ENCODE measurements around the gene INTS7.

The INTS7 gene

DNA sequence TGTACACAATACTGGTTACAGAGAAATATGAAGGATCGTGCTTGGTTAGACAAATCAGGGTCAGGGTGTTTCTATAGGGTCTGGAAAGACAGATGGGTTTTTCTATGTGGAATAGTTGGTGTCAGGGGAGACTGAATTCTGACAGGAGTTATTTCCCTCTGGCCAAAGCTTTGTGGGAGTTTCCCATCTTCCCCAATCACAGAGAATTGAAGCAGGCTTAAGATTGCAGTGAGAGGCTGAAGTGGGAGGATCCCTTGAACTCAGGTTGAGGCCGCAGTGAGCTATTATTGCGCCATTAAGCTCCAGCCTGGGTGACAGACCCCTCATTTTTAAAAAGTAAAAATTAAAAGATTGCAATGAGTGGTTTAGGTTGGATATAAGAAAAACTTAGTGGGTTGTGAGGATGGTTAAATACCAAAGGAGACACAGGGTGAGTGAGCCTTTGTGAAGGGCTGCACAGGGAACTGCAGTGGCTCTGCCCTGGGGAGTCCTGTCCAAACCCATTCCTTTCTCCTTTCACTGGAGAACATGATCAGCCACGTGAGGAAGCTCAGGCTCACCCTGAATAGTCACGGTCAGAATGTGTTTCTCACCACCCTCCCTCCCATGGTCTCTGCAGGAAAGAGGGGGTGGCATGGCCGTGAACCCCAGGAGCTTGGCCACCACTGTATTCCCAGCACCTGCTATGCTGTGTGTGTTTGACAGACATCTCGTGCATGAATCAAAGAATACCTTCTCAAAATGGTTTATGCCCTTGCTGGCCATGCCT is 101.2 kb downstream of the INTS7 start:
- ATAC-seq, result peak; percentile 21
- TF ChIP-seq CSDC2 (CRISPR knock-in tag; IDR thresholded peaks at IDR 0.05) (no peak), ZNF8 (CRISPR knock-in tag; IDR thresholded peaks at IDR 0.05) (no peak), ISL1 (CRISPR knock-in tag; IDR thresholded peaks at IDR 0.05) (no peak), PPARA (CRISPR knock-in tag; IDR thresholded peaks at IDR 0.05; ENCODE audit: borderline replicate concordance) (no peak), GLIS3 (CRISPR knock-in tag; IDR thresholded peaks at IDR 0.05) (no peak), ZFP30 (CRISPR knock-in tag; IDR thresholded peaks at IDR 0.05) (no peak), TCF4 (CRISPR knock-in tag; IDR thresholded peaks at IDR 0.05; ENCODE audit: borderline replicate concordance) (no peak), TOX (CRISPR knock-in tag; IDR thresholded peaks at IDR 0.05; ENCODE audit: borderline replicate concordance) (no peak), RARB (CRISPR knock-in tag; IDR thresholded peaks at IDR 0.05) (no peak), ZNF565 (CRISPR knock-in tag; conservative IDR thresholded peaks at IDR 0.05; ENCODE audit: low read depth) (no peak), ESRRG (CRISPR knock-in tag; IDR thresholded peaks at IDR 0.05) (no peak)
- TF ChIP-seq, protein P1, sequence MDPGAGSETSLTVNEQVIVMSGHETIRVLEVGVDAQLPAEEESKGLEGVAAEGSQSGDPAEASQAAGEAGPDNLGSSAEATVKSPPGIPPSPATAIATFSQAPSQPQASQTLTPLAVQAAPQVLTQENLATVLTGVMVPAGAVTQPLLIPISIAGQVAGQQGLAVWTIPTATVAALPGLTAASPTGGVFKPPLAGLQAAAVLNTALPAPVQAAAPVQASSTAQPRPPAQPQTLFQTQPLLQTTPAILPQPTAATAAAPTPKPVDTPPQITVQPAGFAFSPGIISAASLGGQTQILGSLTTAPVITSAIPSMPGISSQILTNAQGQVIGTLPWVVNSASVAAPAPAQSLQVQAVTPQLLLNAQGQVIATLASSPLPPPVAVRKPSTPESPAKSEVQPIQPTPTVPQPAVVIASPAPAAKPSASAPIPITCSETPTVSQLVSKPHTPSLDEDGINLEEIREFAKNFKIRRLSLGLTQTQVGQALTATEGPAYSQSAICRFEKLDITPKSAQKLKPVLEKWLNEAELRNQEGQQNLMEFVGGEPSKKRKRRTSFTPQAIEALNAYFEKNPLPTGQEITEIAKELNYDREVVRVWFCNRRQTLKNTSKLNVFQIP (CRISPR knock-in tag; IDR thresholded peaks at IDR 0.05; ENCODE audit: borderline replicate concordance, low read depth), result no peak

DNA sequence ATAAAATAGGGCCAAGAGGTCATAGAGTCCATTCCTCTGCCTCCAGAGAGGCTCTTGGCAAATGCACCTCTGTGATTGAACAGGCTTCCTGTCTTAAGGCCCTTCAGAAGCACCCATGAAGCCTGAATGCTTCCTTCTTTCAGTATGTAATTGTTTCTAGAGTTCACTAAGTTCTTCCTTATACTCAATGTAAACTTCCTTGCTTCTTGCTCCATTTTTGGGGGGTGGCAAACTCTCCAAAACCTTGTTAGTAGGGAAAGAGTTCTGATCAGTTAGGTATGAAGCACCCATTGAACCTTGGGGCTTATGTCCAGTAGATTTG is 102.5 kb downstream of the INTS7 start:
- ATAC-seq, result no peak
- no peak for TF ChIP-seq RARB (CRISPR knock-in tag; IDR thresholded peaks at IDR 0.05)
- TF ChIP-seq, protein P2, sequence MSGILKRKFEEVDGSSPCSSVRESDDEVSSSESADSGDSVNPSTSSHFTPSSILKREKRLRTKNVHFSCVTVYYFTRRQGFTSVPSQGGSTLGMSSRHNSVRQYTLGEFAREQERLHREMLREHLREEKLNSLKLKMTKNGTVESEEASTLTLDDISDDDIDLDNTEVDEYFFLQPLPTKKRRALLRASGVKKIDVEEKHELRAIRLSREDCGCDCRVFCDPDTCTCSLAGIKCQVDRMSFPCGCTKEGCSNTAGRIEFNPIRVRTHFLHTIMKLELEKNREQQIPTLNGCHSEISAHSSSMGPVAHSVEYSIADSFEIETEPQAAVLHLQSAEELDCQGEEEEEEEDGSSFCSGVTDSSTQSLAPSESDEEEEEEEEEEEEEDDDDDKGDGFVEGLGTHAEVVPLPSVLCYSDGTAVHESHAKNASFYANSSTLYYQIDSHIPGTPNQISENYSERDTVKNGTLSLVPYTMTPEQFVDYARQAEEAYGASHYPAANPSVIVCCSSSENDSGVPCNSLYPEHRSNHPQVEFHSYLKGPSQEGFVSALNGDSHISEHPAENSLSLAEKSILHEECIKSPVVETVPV (CRISPR knock-in tag; IDR thresholded peaks at IDR 0.05), result no peak
- no peak for TF ChIP-seq ZNF70 (CRISPR knock-in tag; IDR thresholded peaks at IDR 0.05)
- no peak for TF ChIP-seq ARNTL (CRISPR knock-in tag; IDR thresholded peaks at IDR 0.05; ENCODE audit: borderline replicate concordance, low read depth)
- no peak for TF ChIP-seq SNAI2 (CRISPR knock-in tag; IDR thresholded peaks at IDR 0.05)
- TF ChIP-seq OSR1 (CRISPR knock-in tag; IDR thresholded peaks at IDR 0.05), result no peak
- no peak for TF ChIP-seq ESRRG (CRISPR knock-in tag; IDR thresholded peaks at IDR 0.05)
- no peak for TF ChIP-seq PPARA (CRISPR knock-in tag; IDR thresholded peaks at IDR 0.05; ENCODE audit: borderline replicate concordance)
- TF ChIP-seq ISL1 (CRISPR knock-in tag; IDR thresholded peaks at IDR 0.05), result no peak
- TF ChIP-seq TCF4 (CRISPR knock-in tag; IDR thresholded peaks at IDR 0.05; ENCODE audit: borderline replicate concordance), result no peak
- TF ChIP-seq ZC3H10 (CRISPR knock-in tag; IDR thresholded peaks at IDR 0.05), result no peak
- TF ChIP-seq ZFP3 (CRISPR knock-in tag; IDR thresholded peaks at IDR 0.05), result no peak
- TF ChIP-seq, protein P3, sequence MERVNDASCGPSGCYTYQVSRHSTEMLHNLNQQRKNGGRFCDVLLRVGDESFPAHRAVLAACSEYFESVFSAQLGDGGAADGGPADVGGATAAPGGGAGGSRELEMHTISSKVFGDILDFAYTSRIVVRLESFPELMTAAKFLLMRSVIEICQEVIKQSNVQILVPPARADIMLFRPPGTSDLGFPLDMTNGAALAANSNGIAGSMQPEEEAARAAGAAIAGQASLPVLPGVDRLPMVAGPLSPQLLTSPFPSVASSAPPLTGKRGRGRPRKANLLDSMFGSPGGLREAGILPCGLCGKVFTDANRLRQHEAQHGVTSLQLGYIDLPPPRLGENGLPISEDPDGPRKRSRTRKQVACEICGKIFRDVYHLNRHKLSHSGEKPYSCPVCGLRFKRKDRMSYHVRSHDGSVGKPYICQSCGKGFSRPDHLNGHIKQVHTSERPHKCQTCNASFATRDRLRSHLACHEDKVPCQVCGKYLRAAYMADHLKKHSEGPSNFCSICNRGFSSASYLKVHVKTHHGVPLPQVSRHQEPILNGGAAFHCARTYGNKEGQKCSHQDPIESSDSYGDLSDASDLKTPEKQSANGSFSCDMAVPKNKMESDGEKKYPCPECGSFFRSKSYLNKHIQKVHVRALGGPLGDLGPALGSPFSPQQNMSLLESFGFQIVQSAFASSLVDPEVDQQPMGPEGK (CRISPR knock-in tag; IDR thresholded peaks at IDR 0.05; ENCODE audit: borderline replicate concordance), result no peak
- no peak for TF ChIP-seq ZNF8 (CRISPR knock-in tag; IDR thresholded peaks at IDR 0.05)
- TF ChIP-seq GLIS3 (CRISPR knock-in tag; IDR thresholded peaks at IDR 0.05), result no peak

DNA sequence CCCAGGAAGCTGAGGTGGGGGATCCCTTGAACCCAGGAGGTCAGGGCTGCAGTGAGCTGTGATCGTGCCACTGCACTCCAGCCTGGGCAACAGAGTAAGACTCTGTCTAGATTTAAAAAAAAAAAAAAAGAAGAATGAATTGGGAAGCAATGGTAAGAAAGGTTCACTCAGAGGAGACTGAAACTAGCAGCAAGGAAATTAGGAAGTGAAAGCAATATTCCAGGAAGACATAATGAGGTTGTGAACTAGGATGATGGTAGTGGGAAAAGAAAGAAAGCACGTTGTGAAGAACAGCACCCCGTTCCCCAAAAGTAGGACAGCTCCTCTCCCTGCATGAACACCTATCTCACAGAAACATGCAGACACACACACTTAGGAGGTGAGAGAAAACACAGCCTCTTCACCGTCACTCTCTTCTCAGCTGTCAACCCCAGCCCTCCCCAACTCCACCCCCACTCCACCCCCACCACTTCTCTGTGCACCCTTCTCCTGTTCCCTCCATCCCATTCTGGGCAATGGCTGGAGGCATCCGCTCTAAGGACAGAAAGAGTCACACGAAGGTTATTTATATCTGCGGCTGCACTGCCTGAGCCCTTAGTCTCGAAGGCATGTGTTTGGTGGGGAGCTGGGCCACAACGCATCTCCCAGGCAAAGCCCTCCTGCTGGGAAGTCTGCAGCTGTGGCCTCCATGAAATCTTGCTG is 103.0 kb downstream of the INTS7 start:
- no peak for ATAC-seq
- TF ChIP-seq GLIS3 (CRISPR knock-in tag; IDR thresholded peaks at IDR 0.05), result no peak
- no peak for TF ChIP-seq TCF4 (CRISPR knock-in tag; IDR thresholded peaks at IDR 0.05; ENCODE audit: borderline replicate concordance)
- TF ChIP-seq, protein P4, sequence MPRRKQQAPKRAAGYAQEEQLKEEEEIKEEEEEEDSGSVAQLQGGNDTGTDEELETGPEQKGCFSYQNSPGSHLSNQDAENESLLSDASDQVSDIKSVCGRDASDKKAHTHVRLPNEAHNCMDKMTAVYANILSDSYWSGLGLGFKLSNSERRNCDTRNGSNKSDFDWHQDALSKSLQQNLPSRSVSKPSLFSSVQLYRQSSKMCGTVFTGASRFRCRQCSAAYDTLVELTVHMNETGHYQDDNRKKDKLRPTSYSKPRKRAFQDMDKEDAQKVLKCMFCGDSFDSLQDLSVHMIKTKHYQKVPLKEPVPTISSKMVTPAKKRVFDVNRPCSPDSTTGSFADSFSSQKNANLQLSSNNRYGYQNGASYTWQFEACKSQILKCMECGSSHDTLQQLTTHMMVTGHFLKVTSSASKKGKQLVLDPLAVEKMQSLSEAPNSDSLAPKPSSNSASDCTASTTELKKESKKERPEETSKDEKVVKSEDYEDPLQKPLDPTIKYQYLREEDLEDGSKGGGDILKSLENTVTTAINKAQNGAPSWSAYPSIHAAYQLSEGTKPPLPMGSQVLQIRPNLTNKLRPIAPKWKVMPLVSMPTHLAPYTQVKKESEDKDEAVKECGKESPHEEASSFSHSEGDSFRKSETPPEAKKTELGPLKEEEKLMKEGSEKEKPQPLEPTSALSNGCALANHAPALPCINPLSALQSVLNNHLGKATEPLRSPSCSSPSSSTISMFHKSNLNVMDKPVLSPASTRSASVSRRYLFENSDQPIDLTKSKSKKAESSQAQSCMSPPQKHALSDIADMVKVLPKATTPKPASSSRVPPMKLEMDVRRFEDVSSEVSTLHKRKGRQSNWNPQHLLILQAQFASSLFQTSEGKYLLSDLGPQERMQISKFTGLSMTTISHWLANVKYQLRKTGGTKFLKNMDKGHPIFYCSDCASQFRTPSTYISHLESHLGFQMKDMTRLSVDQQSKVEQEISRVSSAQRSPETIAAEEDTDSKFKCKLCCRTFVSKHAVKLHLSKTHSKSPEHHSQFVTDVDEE (CRISPR knock-in tag; IDR thresholded peaks at IDR 0.05), result no peak
- no peak for TF ChIP-seq ISL1 (CRISPR knock-in tag; IDR thresholded peaks at IDR 0.05)
- TF ChIP-seq CSDC2 (CRISPR knock-in tag; IDR thresholded peaks at IDR 0.05), result no peak
- no peak for TF ChIP-seq ZNF8 (CRISPR knock-in tag; IDR thresholded peaks at IDR 0.05)
- no peak for TF ChIP-seq ARNTL (CRISPR knock-in tag; IDR thresholded peaks at IDR 0.05; ENCODE audit: borderline replicate concordance, low read depth)
- TF ChIP-seq ZFP3 (CRISPR knock-in tag; IDR thresholded peaks at IDR 0.05), result no peak
- TF ChIP-seq, protein P5, sequence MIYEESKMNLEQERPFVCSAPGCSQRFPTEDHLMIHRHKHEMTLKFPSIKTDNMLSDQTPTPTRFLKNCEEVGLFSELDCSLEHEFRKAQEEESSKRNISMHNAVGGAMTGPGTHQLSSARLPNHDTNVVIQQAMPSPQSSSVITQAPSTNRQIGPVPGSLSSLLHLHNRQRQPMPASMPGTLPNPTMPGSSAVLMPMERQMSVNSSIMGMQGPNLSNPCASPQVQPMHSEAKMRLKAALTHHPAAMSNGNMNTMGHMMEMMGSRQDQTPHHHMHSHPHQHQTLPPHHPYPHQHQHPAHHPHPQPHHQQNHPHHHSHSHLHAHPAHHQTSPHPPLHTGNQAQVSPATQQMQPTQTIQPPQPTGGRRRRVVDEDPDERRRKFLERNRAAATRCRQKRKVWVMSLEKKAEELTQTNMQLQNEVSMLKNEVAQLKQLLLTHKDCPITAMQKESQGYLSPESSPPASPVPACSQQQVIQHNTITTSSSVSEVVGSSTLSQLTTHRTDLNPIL (CRISPR knock-in tag; IDR thresholded peaks at IDR 0.05; ENCODE audit: low read depth), result no peak
- TF ChIP-seq, protein P2 (CRISPR knock-in tag; IDR thresholded peaks at IDR 0.05), result no peak
- TF ChIP-seq, protein P3 (CRISPR knock-in tag; IDR thresholded peaks at IDR 0.05; ENCODE audit: borderline replicate concordance), result no peak
- no peak for TF ChIP-seq PPARA (CRISPR knock-in tag; IDR thresholded peaks at IDR 0.05; ENCODE audit: borderline replicate concordance)
- TF ChIP-seq TOX (CRISPR knock-in tag; IDR thresholded peaks at IDR 0.05; ENCODE audit: borderline replicate concordance), result no peak
- TF ChIP-seq ESRRG (CRISPR knock-in tag; IDR thresholded peaks at IDR 0.05), result no peak
- no peak for TF ChIP-seq ZFP30 (CRISPR knock-in tag; IDR thresholded peaks at IDR 0.05)

Data from SK-N-SH treated with all-trans-retinoic acid at 6 μM for 48 hours (cell line).